Liver (tissue), 9 donors: ENCODE results near the gene MT1M. TPM values are rescaled to one million over a fixed set of nuclear protein-coding genes. Genes with fewer than 3 reads are reported as not detected.
A peak's percentile ranks its signal among the peaks of the same experiment; 100 is the strongest.

Experiments
- DNase-seq: peaks from one replicate; pipeline ENCODE4 v3.0.0-alpha.2; 2017; ENCODE audit warnings: low spot score
- H3K27ac ChIP-seq, 2 donors: one replicate each; pipeline ENCODE4 v1.7.0; 2013; ENCODE audit warnings: inconsistent platforms in 2 of 2, low read length in 2 of 2, control low read depth in 1 of 2, low read depth in 1 of 2, mild to moderate bottlenecking in 1 of 2
- H3K27me3 ChIP-seq, 4 donors: one replicate each; pipeline versions ENCODE4 v1.6.1 to v1.7.0; 2013; ENCODE audit warnings: low read length in 3 of 4, inconsistent platforms in 1 of 4, mild to moderate bottlenecking in 1 of 4, moderate library complexity in 1 of 4; ENCODE audit not compliant: control insufficient read depth in 4 of 4, insufficient read depth in 4 of 4
- H3K36me3 ChIP-seq, 4 donors: one replicate each; pipeline versions ENCODE4 v1.6.1 to v1.7.0; 2013; ENCODE audit warnings: low read length in 3 of 4, mild to moderate bottlenecking in 3 of 4, low read depth in 1 of 4, moderate library complexity in 1 of 4; ENCODE audit not compliant: control insufficient read depth in 4 of 4, insufficient read depth in 3 of 4
- H3K4me1 ChIP-seq, 4 donors: one replicate each; pipeline versions ENCODE4 v1.6.1 to v1.7.0; 2013; ENCODE audit warnings: low read length in 3 of 4, mild to moderate bottlenecking in 3 of 4, moderate library complexity in 1 of 4; ENCODE audit not compliant: control insufficient read depth in 4 of 4, insufficient read depth in 4 of 4
- H3K4me3 ChIP-seq, 3 donors: one replicate each; pipeline versions ENCODE4 v1.6.1 to v1.7.0; 2013; ENCODE audit warnings: low read length in 3 of 3, control low read depth in 1 of 3, low read depth in 1 of 3, mild to moderate bottlenecking in 1 of 3
- H3K9ac ChIP-seq, 2 donors: one replicate each; pipeline ENCODE4 v1.7.0; 2013; ENCODE audit warnings: low read length in 2 of 2, mild to moderate bottlenecking in 2 of 2, moderate library complexity in 2 of 2, control low read depth in 1 of 2, low read depth in 1 of 2
- H3K9me3 ChIP-seq, 4 donors: one replicate each; pipeline versions ENCODE4 v1.6.1 to v1.7.0; 2013; ENCODE audit warnings: low read length in 3 of 4; ENCODE audit not compliant: control insufficient read depth in 4 of 4
- EGR1 ChIP-seq, 2 donors: IDR thresholded peaks; 2 replicates each; pipeline ENCODE4 v1.6.1; 2016 to 2018; ENCODE audit warnings: antibody characterized with exemption in 2 of 2, low read depth in 2 of 2
- FOXA1 ChIP-seq: IDR thresholded peaks from 2 replicates; pipeline ENCODE4 v1.6.1; 2016; ENCODE audit warnings: antibody characterized with exemption
- FOXA2 ChIP-seq: IDR thresholded peaks from 2 replicates; pipeline ENCODE4 v1.6.1; 2016; ENCODE audit warnings: antibody characterized with exemption
- GABPA ChIP-seq, 2 donors: IDR thresholded peaks in 1 of 2; conservative IDR thresholded peaks in 1 of 2; 2 replicates each; pipeline ENCODE4 v1.6.1; 2016; ENCODE audit warnings: antibody characterized with exemption in 2 of 2, mild to moderate bottlenecking in 1 of 2, moderate library complexity in 1 of 2
- HNF4A ChIP-seq, 2 donors: conservative IDR thresholded peaks; 2 replicates each; pipeline ENCODE4 v1.6.1; 2016; ENCODE audit warnings: antibody characterized with exemption in 2 of 2, mild to moderate bottlenecking in 2 of 2
- HNF4G ChIP-seq: IDR thresholded peaks from 2 replicates; pipeline ENCODE4 v1.6.1; 2016; ENCODE audit warnings: antibody characterized with exemption
- JUND ChIP-seq, 2 donors: IDR thresholded peaks; 2 replicates each; pipeline ENCODE4 v1.6.1; 2016; ENCODE audit warnings: antibody characterized with exemption in 2 of 2
- NR2F2 ChIP-seq: IDR thresholded peaks from 2 replicates; pipeline ENCODE4 v1.6.1; 2016; ENCODE audit warnings: antibody characterized with exemption
- RAD21 ChIP-seq, 2 donors: IDR thresholded peaks; 2 replicates each; pipeline ENCODE4 v1.6.1; 2016; ENCODE audit warnings: antibody characterized with exemption in 2 of 2, mild to moderate bottlenecking in 2 of 2
- RXRA ChIP-seq, 2 donors: IDR thresholded peaks; 2 replicates each; pipeline ENCODE4 v1.6.1; 2017 to 2018; ENCODE audit warnings: antibody characterized with exemption in 2 of 2, mild to moderate bottlenecking in 1 of 2
- SP1 ChIP-seq: IDR thresholded peaks from 2 replicates; pipeline ENCODE4 v1.6.1; 2018; ENCODE audit warnings: antibody characterized with exemption, mild to moderate bottlenecking
- TAF1 ChIP-seq: conservative IDR thresholded peaks from 2 replicates; pipeline ENCODE4 v1.6.1; 2016; ENCODE audit warnings: antibody characterized with exemption, mild to moderate bottlenecking
- YY1 ChIP-seq: IDR thresholded peaks from 2 replicates; pipeline ENCODE4 v1.6.1; 2016; ENCODE audit warnings: antibody characterized with exemption, mild to moderate bottlenecking
- WGBS: extraction: QIAGEN DNeasy Blood & Tissue Kit; methylation state at CpG from one replicate; pipeline ENCODE4 v1.1.7; 2013; 5-methylcytosine and 5-hydroxymethylcytosine counted together
- polyA plus RNA-seq, 2 donors: library from polyadenylated mRNA; stranded (reverse) in 1 of 2; unstranded in 1 of 2; fragments of 200-250 nt in 1 of 2; fragments of >200 nt in 1 of 2; fragmentation: Nextera tagmentation in 1 of 2; extraction: Ambion mirVana in 1 of 2; gene quantifications; one replicate each; pipeline versions ENCODE4 v1.2.1 to v1.2.3, GENCODE V29; 2013 to 2015
- total RNA-seq, 2 donors: library from RNA; depleted of rRNA; stranded (reverse); fragments of >200 nt; gene quantifications; one replicate each; pipeline ENCODE4 v1.2.3, GENCODE V29; 2014
- TF ChIP-seq, protein P1 (sequence below): IDR thresholded peaks from 2 replicates; pipeline ENCODE4 v1.6.1; 2016; ENCODE audit warnings: antibody characterized with exemption
- TF ChIP-seq, protein P2 (sequence below): IDR thresholded peaks from 2 replicates; pipeline ENCODE4 v1.6.1; 2016; ENCODE audit warnings: antibody characterized with exemption, mild to moderate bottlenecking
- TF ChIP-seq, protein P3 (sequence below): IDR thresholded peaks from 2 replicates; pipeline ENCODE4 v1.6.1; 2016; ENCODE audit warnings: antibody characterized with exemption
- TF ChIP-seq, protein P4 (sequence below): IDR thresholded peaks from 2 replicates; pipeline ENCODE4 v1.6.1; 2016; ENCODE audit warnings: antibody characterized with exemption
- TF ChIP-seq, protein P5 (sequence below): fragments of 150-350 bp; IDR thresholded peaks from 2 replicates; pipeline ENCODE4 v1.5.1; 2017; ENCODE audit warnings: improper control_type of control experiment, low read depth, low read length; ENCODE audit not compliant: missing input control
- donor health status: healthy.
- donor health status: healthy.
- donor health status: healthy.
- donor health status: healthy.
- donor health status: healthy.

The MT1M gene
- total and polyA plus RNA-seq, 4 donors = 20.4 to 343 (median 194) TPM

DNA sequence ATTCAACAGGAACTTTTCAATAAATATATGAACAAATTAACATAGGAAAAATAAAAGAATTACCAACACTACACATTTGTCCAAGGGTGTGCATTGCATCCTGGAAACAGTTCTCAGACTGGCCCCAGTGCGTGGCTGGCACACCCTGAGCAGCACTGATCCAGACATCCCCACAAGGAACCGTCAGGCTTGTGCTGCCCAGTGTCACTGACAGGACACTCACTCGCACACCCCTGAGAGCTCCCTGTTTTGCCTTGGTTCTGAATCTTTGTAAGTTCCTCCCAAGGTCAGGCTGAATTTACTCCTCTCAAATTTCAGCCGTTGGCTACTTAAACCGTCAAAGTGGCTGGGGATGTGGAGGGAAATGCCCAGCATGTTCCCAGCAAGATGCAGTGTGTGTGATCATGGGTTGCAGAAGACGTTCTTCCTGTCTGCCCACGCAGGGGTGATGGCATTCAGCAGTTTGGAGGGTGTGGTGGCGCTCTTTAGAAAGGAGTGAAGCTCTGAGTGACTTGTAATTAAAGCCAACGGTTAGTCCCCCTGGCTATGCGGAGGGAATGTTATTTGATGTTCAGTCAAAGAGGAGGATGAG is 22.3 kb upstream of the MT1M start:
- 6% methylated on average over 10 of the region's 10 CpGs for WGBS
- H3K4me1 ChIP-seq = peaks cover 6 to 37% (median 13%) of the 10 kb centered on the region in 4 donors
- H3K9ac ChIP-seq = peak overlapping the region; percentile 84 to 98
- peak overlapping the region; percentile 68 to 90 (median 88) for H3K4me3 ChIP-seq
- H3K9me3 ChIP-seq = no peaks in the 10 kb centered on the region
- H3K27ac ChIP-seq = peak overlapping the region; percentile 98 to 99
- TF ChIP-seq RAD21 (IDR thresholded peaks at IDR 0.05) (no peak), JUND (IDR thresholded peaks at IDR 0.05) (peak; percentile 22 to 57), TAF1 (no peak), HNF4A (conservative IDR thresholded peaks at IDR 0.05) (peak in 1 of 2 donors; percentile 2), GABPA (IDR thresholded peaks at IDR 0.05 in 1 of 2, conservative IDR thresholded peaks at IDR 0.05 in 1 of 2) (no peak), EGR1 (IDR thresholded peaks at IDR 0.05; ENCODE audit: low read depth in 2 of 2) (peak; percentile 1 to 66)
- TF ChIP-seq, protein P1, sequence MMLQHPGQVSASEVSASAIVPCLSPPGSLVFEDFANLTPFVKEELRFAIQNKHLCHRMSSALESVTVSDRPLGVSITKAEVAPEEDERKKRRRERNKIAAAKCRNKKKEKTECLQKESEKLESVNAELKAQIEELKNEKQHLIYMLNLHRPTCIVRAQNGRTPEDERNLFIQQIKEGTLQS = no peak
- no peaks in the 10 kb centered on the region for H3K36me3 ChIP-seq
- DNase-seq = no peak
- H3K27me3 ChIP-seq = no peaks in the 10 kb centered on the region

DNA sequence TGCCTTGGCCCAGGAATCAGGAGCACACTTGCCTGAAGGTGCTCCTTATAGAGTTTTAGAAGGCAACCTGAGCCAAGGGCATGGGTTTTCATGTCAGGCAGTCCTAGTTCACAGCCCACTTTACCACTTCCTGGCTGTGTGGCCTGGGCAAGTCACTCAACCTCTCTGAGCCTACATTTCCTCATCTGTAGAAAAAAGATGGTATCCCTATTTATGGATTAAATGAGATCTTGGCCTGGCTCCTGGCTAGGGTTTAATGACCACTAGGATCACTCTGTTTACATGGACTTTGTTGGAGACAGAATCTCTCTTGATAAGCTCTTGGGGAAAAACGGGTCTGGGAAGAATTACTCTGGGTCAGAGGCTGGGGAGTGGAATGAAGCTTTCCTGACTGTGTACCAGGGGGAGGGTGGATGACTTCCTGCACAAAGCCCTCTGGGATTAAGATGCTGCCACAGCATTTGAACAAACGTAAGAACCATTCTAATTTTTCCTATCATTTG is 21.8 kb upstream of the MT1M start:
- peak overlapping the region; percentile 84 to 98 for H3K9ac ChIP-seq
- H3K27me3 ChIP-seq = no peaks in the 10 kb centered on the region
- peak overlapping the region; percentile 98 to 99 for H3K27ac ChIP-seq
- peak overlapping the region; percentile 68 to 90 (median 88) for H3K4me3 ChIP-seq
- no peaks in the 10 kb centered on the region for H3K36me3 ChIP-seq
- WGBS = 15% methylated on average over 2 of the region's 2 CpGs
- no peak for DNase-seq
- no peaks in the 10 kb centered on the region for H3K9me3 ChIP-seq
- TF ChIP-seq HNF4G (peak; percentile 57), FOXA2 (peak; percentile 64), GABPA (IDR thresholded peaks at IDR 0.05 in 1 of 2, conservative IDR thresholded peaks at IDR 0.05 in 1 of 2) (peak; percentile 32 to 39), RXRA (IDR thresholded peaks at IDR 0.05) (peak; percentile 90 to 94), FOXA1 (no peak), HNF4A (conservative IDR thresholded peaks at IDR 0.05) (peak; percentile 72 to 76), SP1 (peak; percentile 70), JUND (IDR thresholded peaks at IDR 0.05) (peak in 1 of 2 donors; percentile 38), RAD21 (IDR thresholded peaks at IDR 0.05) (peak; percentile 23 to 27), NR2F2 (peak; percentile 79), YY1 (no peak), TAF1 (peak; percentile 25)
- TF ChIP-seq, protein P2, sequence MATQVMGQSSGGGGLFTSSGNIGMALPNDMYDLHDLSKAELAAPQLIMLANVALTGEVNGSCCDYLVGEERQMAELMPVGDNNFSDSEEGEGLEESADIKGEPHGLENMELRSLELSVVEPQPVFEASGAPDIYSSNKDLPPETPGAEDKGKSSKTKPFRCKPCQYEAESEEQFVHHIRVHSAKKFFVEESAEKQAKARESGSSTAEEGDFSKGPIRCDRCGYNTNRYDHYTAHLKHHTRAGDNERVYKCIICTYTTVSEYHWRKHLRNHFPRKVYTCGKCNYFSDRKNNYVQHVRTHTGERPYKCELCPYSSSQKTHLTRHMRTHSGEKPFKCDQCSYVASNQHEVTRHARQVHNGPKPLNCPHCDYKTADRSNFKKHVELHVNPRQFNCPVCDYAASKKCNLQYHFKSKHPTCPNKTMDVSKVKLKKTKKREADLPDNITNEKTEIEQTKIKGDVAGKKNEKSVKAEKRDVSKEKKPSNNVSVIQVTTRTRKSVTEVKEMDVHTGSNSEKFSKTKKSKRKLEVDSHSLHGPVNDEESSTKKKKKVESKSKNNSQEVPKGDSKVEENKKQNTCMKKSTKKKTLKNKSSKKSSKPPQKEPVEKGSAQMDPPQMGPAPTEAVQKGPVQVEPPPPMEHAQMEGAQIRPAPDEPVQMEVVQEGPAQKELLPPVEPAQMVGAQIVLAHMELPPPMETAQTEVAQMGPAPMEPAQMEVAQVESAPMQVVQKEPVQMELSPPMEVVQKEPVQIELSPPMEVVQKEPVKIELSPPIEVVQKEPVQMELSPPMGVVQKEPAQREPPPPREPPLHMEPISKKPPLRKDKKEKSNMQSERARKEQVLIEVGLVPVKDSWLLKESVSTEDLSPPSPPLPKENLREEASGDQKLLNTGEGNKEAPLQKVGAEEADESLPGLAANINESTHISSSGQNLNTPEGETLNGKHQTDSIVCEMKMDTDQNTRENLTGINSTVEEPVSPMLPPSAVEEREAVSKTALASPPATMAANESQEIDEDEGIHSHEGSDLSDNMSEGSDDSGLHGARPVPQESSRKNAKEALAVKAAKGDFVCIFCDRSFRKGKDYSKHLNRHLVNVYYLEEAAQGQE = peak; percentile 52
- TF ChIP-seq, protein P3, sequence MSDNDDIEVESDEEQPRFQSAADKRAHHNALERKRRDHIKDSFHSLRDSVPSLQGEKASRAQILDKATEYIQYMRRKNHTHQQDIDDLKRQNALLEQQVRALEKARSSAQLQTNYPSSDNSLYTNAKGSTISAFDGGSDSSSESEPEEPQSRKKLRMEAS = peak; percentile 38
- TF ChIP-seq, protein P4, sequence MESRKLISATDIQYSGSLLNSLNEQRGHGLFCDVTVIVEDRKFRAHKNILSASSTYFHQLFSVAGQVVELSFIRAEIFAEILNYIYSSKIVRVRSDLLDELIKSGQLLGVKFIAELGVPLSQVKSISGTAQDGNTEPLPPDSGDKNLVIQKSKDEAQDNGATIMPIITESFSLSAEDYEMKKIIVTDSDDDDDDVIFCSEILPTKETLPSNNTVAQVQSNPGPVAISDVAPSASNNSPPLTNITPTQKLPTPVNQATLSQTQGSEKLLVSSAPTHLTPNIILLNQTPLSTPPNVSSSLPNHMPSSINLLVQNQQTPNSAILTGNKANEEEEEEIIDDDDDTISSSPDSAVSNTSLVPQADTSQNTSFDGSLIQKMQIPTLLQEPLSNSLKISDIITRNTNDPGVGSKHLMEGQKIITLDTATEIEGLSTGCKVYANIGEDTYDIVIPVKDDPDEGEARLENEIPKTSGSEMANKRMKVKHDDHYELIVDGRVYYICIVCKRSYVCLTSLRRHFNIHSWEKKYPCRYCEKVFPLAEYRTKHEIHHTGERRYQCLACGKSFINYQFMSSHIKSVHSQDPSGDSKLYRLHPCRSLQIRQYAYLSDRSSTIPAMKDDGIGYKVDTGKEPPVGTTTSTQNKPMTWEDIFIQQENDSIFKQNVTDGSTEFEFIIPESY = no peak
- TF ChIP-seq, protein P1 = peak; percentile 56
- TF ChIP-seq, protein P5, sequence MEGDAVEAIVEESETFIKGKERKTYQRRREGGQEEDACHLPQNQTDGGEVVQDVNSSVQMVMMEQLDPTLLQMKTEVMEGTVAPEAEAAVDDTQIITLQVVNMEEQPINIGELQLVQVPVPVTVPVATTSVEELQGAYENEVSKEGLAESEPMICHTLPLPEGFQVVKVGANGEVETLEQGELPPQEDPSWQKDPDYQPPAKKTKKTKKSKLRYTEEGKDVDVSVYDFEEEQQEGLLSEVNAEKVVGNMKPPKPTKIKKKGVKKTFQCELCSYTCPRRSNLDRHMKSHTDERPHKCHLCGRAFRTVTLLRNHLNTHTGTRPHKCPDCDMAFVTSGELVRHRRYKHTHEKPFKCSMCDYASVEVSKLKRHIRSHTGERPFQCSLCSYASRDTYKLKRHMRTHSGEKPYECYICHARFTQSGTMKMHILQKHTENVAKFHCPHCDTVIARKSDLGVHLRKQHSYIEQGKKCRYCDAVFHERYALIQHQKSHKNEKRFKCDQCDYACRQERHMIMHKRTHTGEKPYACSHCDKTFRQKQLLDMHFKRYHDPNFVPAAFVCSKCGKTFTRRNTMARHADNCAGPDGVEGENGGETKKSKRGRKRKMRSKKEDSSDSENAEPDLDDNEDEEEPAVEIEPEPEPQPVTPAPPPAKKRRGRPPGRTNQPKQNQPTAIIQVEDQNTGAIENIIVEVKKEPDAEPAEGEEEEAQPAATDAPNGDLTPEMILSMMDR = no peak
- H3K4me1 ChIP-seq = peaks cover 5 to 34% (median 10%) of the 10 kb centered on the region in 4 donors
